ENCODE results near the gene ABCF2.
A peak's percentile ranks its signal among the peaks of the same experiment; 100 is the strongest.

ABCF2 gene

GRCh38 chr7:151226875-151227782 is at the start of gene ABCF2:
Gene ABCF2, minus strand, starts transcription at chr7:151227205. Its CDS starts 747 bp downstream, at chr7:151226458.
- peak; percentile 100 for DNase-seq

- DNase-seq = no peak
These were observed 49.0 kb upstream of the ABCF2 start for GRCh38 chr7:151275813-151276577.

- DNase-seq = no peak
These were observed 48.2 kb upstream of the ABCF2 start for GRCh38 chr7:151274936-151275812.

GRCh38 chr7:151274396-151274795 is 47.4 kb upstream of the ABCF2 start:
- no peak for DNase-seq

GRCh38 chr7:151273651-151274390 is 46.8 kb upstream of the ABCF2 start:
- no peak for DNase-seq

GRCh38 chr7:151272877-151273276 is 45.9 kb upstream of the ABCF2 start:
- DNase-seq = no peak

- DNase-seq = no peak
These were observed 45.4 kb upstream of the ABCF2 start for GRCh38 chr7:151272405-151272804.

GRCh38 chr7:151271699-151272355 is 44.8 kb upstream of the ABCF2 start:
- DNase-seq = no peak

- no peak for DNase-seq
These were observed 42.5 kb upstream of the ABCF2 start for GRCh38 chr7:151269511-151269910.

GRCh38 chr7:151265351-151265931 is 38.4 kb upstream of the ABCF2 start:
- DNase-seq = no peak

- no peak for DNase-seq
These were observed 37.6 kb upstream of the ABCF2 start for GRCh38 chr7:151264615-151265014.

- DNase-seq = no peak
These were observed 34.5 kb upstream of the ABCF2 start for GRCh38 chr7:151261529-151261928.

- DNase-seq = no peak
These were observed 33.9 kb upstream of the ABCF2 start for GRCh38 chr7:151260883-151261282.

- DNase-seq = no peak
These were observed 33.5 kb upstream of the ABCF2 start for GRCh38 chr7:151260471-151260870.

- no peak for DNase-seq
These were observed 31.0 kb upstream of the ABCF2 start for GRCh38 chr7:151257990-151258389.

- DNase-seq = no peak
These were observed 29.5 kb upstream of the ABCF2 start for GRCh38 chr7:151256410-151257045.

GRCh38 chr7:151255390-151255789 is 28.4 kb upstream of the ABCF2 start:
- no peak for DNase-seq

GRCh38 chr7:151254851-151255250 is 27.8 kb upstream of the ABCF2 start:
- DNase-seq = no peak

GRCh38 chr7:151254316-151254715 is 27.3 kb upstream of the ABCF2 start:
- DNase-seq = no peak

- no peak for DNase-seq
These were observed 26.1 kb upstream of the ABCF2 start for GRCh38 chr7:151252961-151253711.
